Heart left ventricle (tissue), 16 donors: Measurements from ENCODE around the gene GOLGA1. TPM values are rescaled to one million over a fixed set of nuclear protein-coding genes. Genes with fewer than 3 reads are reported as not detected.

Source experiments
- ATAC-seq, 4 donors: fragments of 200-7000 bp; cut with Tn5 transposase; one replicate each; pipeline ENCODE4 v1.9.1; 2020 to 2022; ENCODE audit warnings: moderate library complexity in 4 of 4, mild to moderate bottlenecking in 3 of 4, moderate number of reproducible peaks in 1 of 4
- DNase-seq, 5 donors: peaks; one replicate each; pipeline ENCODE4 v3.0.0-alpha.2; 2020
- H3K27ac ChIP-seq, 12 donors: fragments of 200-600 bp; sonication (generic) in 4 of 12; one replicate each; pipeline versions ENCODE4 v1.5.0 to v1.8.0; 2016 to 2022; ENCODE audit warnings: mild to moderate bottlenecking in 2 of 12
- H3K27me3 ChIP-seq, 9 donors: fragments of 200-600 bp; sonication (generic) in 2 of 9; one replicate each; pipeline versions ENCODE4 v1.5.1 to v1.8.0; 2016 to 2022; ENCODE audit warnings: mild to moderate bottlenecking in 3 of 9
- H3K36me3 ChIP-seq, 9 donors: fragments of 200-600 bp; sonication (generic) in 2 of 9; one replicate each; pipeline versions ENCODE4 v1.5.0 to v1.8.0; 2018 to 2022; ENCODE audit warnings: mild to moderate bottlenecking in 2 of 9
- H3K4me1 ChIP-seq, 12 donors: fragments of 200-600 bp; sonication (generic) in 4 of 12; one replicate each; pipeline versions ENCODE4 v1.5.0 to v1.8.0; 2016 to 2022; ENCODE audit warnings: mild to moderate bottlenecking in 3 of 12
- H3K4me3 ChIP-seq, 12 donors: fragments of 200-600 bp; sonication (generic) in 4 of 12; one replicate each; pipeline versions ENCODE4 v1.5.0 to v1.8.0; 2017 to 2022; ENCODE audit warnings: mild to moderate bottlenecking in 9 of 12, moderate library complexity in 4 of 12
- H3K9me3 ChIP-seq, 12 donors: fragments of 200-600 bp; sonication (generic) in 4 of 12; one replicate each; pipeline versions ENCODE4 v1.5.0 to v1.8.0; 2016 to 2022; ENCODE audit warnings: mild to moderate bottlenecking in 1 of 12
- POLR2A ChIP-seq, 2 donors: fragments of 450-650 bp; IDR thresholded peaks; one replicate each; pipeline ENCODE4 v1.6.1; 2017; ENCODE audit warnings: antibody characterized with exemption in 2 of 2, mild to moderate bottlenecking in 2 of 2, moderate library complexity in 2 of 2
- WGBS, 4 donors: extraction: QIAGEN DNeasy Blood & Tissue Kit in 2 of 4; methylation state at CpG; one replicate each; pipeline versions ENCODE4 v1.1.5 to v1.1.7; 2013 to 2018; 5-methylcytosine and 5-hydroxymethylcytosine counted together
- intact Hi-C, 10 donors: fragments of 100-400 bp; cut with DNase I; formaldehyde crosslinking; loops; one replicate each; pipeline versions ENCODE4 v1.11.1 to v1.14.2; 2022
- polyA plus RNA-seq, 2 donors: library from polyadenylated mRNA; stranded (reverse); fragments of 200-250 nt; gene quantifications; one replicate each; pipeline ENCODE4 v1.2.3, GENCODE V29; 2013
- total RNA-seq, 9 donors: library from RNA; depleted of rRNA in 2 of 9; stranded (reverse); fragments of >200 nt in 2 of 9; fragmentation: NEBNext Ultra II Directional in 3 of 9; extraction: Animal tissue kit (Norgen Biotek cat#: 25700) in 3 of 9; gene quantifications; one replicate each; pipeline versions ENCODE4 v1.1.0 to v1.2.4, GENCODE V29; 2016 to 2023
- TF ChIP-seq, protein P1 (sequence below), 12 donors: fragments of 200-600 bp; sonication (generic) in 4 of 12; IDR thresholded peaks; one replicate each; pipeline versions ENCODE4 v1.5.0 to v1.8.0; 2018 to 2022; ENCODE audit warnings: antibody characterized with exemption in 12 of 12, mild to moderate bottlenecking in 5 of 12
- donor health status: ischemic (EF 13 %, LVEDD 7.1; RV severe dilation, severe dysfunction).
- donor health status: healthy with polysubstance abuse.
- donor health status: DM: no; HTN: yes; CAD: no.
- donor health status: DM: no; HTN: no; CAD: no.
- donor health status: ischemic (EF 25% LVEDD 6.9; RV normal size, moderate dysfunction).
- donor health status: ischemic (EF 25% LVEDD 5.7; RV mildly dilated, moderate dysfunction).
- donor health status: healthy.
- donor health status: DM: yes; HTN: yes; CAD: no.
- donor health status: ischemic (EF 35%, LVEDD 5.7; RV mildly dilated, moderate dysfunction).
- donor health status: nonischemic (EF 11% LVEDD 7.7; RV severe dilation, severe dysfunction).
- donor health status: DM: yes; HTN: yes; CAD: no.
- donor health status: PGD.
- donor health status: ischemic (EF 29% LVEDD 5.4; RV normal size, mild dysfunction).
- donor health status: nonischemic (EF 23%, LVEDD 6.1; RV moderate dilation, normal function).

GOLGA1 gene
- total and polyA plus RNA-seq, 11 donors, result 5.8 to 22.9 (median 15.4) TPM

DNA sequence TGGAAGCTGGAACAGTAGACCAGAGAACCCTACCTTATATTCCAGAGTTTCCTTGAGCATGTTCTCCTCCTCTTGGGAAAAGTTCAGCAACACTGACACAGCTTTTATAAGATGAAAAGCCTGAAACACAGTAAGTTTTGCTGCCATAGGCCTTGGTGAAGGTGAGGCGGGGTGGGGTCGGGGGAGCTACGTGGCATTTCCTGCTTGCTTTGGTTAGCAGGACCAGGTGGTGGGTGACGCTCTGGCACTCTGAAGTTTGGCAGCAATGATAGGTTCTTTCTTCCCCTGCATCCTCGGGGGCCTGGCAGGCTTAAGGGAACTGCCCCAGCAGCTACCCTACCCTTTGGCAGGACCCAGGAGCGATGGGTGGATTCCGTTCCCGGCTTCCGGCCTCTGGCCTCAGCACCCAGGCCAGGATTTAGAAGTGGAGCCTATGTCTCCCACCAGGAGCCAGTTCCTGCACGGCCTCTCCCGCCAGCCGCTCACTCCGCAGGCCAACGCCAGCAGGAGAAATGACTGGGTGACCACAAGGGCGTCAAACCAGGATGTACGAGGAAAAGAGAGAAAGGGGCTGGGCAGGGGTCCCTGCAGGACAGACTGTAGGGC lies 59.6 kb downstream of the GOLGA1 start:
- H3K36me3 ChIP-seq, result peaks cover 0 to 100% (median 92%) of the 10 kb centered on the region in 9 donors
- ATAC-seq (no peak), DNase-seq (peak in 1 of 5 donors; percentile 11)
- H3K4me1 ChIP-seq, result no peaks in the 10 kb centered on the region
- no peaks in the 10 kb centered on the region for H3K27me3 ChIP-seq
- no peak overlapping the region for H3K27ac ChIP-seq
- TF ChIP-seq POLR2A (IDR thresholded peaks at IDR 0.05), result no peak
- TF ChIP-seq, protein P1, sequence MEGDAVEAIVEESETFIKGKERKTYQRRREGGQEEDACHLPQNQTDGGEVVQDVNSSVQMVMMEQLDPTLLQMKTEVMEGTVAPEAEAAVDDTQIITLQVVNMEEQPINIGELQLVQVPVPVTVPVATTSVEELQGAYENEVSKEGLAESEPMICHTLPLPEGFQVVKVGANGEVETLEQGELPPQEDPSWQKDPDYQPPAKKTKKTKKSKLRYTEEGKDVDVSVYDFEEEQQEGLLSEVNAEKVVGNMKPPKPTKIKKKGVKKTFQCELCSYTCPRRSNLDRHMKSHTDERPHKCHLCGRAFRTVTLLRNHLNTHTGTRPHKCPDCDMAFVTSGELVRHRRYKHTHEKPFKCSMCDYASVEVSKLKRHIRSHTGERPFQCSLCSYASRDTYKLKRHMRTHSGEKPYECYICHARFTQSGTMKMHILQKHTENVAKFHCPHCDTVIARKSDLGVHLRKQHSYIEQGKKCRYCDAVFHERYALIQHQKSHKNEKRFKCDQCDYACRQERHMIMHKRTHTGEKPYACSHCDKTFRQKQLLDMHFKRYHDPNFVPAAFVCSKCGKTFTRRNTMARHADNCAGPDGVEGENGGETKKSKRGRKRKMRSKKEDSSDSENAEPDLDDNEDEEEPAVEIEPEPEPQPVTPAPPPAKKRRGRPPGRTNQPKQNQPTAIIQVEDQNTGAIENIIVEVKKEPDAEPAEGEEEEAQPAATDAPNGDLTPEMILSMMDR (IDR thresholded peaks at IDR 0.05), result no peak
- H3K4me3 ChIP-seq, result no peak overlapping the region
- intact Hi-C loops, result no loop called here
- 91 to 96% (median 93%) methylated on average over 16 of the region's 16 CpGs for WGBS, 4 donors
- no peaks in the 10 kb centered on the region for H3K9me3 ChIP-seq

DNA sequence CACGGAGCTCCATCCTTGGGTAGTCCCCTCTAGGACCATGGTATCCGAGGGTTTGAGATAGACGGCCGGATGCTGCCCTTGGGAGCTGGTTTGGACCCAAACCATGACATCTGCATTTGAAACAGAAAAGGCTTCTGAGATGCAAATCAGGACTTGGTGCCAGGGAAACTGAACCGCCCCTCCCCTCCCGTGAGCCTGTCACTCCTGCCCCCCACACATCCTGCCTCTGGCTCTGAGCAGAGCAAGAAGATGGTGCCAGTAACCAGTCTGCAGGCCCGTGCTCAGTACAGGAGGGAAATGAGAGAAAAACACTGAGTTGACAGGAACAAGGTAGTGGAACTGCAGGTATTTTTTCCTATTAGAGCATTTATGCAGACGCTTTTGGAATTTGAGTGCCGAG lies 60.4 kb downstream of the GOLGA1 start:
- Histone ChIP-seq H3K27ac (no peak overlapping the region), H3K4me1 (no peaks in the 10 kb centered on the region), H3K4me3 (no peak overlapping the region), H3K36me3 (peaks cover 0 to 100% (median 92%) of the 10 kb centered on the region in 9 donors), H3K27me3 (no peaks in the 10 kb centered on the region), H3K9me3 (no peaks in the 10 kb centered on the region)
- no peak for TF ChIP-seq POLR2A (IDR thresholded peaks at IDR 0.05)
- TF ChIP-seq, protein P1 (IDR thresholded peaks at IDR 0.05), result no peak
- peak in 1 of 5 donors; percentile 3 for DNase-seq
- intact Hi-C loops, result no loop called here
- WGBS, 4 donors, result 67 to 78% (median 72%) methylated on average over 9 of the region's 9 CpGs
- ATAC-seq, result no peak

DNA sequence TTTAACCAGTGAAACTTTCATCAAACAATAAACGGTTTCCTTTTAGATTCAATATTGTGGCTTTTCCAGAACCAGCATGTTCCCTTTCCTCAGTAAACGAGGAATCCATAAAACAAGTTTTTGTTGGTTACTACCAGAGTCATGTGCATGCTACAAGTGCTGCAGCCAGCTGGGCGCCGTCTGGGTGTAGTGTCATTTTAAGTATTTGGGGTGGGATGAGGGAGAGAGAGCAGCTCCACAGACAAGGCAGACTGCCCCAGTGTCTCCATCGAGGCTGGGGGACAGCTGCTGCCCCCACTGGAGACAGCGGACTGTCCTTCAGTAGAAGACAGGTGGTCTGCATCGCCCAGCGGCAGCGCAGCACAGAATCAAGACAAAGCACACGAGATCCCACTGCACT lies 61.7 kb downstream of the GOLGA1 start:
- no peak for ATAC-seq
- no peaks in the 10 kb centered on the region for H3K27me3 ChIP-seq
- intact Hi-C loops, result no loop called here
- TF ChIP-seq POLR2A (IDR thresholded peaks at IDR 0.05), result no peak
- TF ChIP-seq, protein P1 (IDR thresholded peaks at IDR 0.05), result no peak
- no peak overlapping the region for H3K27ac ChIP-seq
- whole genome bisulfite sequencing, 4 donors, result 73 to 79% (median 75%) methylated on average over 10 of the region's 10 CpGs
- peak in 1 of 5 donors; percentile 10 for DNase-seq
- H3K4me3 ChIP-seq, result no peak overlapping the region
- no peaks in the 10 kb centered on the region for H3K9me3 ChIP-seq
- H3K36me3 ChIP-seq, result peaks cover 0 to 99% (median 93%) of the 10 kb centered on the region in 9 donors
- H3K4me1 ChIP-seq, result peaks cover 0 to 7% (median 0%) of the 10 kb centered on the region in 12 donors

DNA sequence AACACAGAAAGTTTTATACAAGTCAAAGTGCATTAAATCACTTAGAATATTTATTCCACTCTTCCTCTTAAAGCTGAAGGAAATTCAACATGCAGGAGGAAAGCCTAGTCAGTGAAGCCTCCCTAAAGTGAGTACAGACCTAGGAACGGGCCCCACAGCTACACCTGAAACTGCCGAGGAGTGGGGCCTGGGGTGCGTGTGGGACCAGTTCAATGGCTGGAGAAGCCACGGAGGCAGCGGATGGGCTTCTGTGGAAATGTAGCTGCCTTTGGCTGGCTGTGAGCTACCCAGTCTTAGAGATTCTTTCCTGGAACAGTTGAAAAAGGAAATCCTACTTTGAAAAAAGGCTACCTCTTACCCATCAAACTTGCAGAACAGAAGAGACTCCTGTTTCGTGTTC lies 62.4 kb downstream of the GOLGA1 start:
- DNase-seq (no peak), ATAC-seq (no peak)
- Histone ChIP-seq H3K36me3 (peaks cover 0 to 99% (median 95%) of the 10 kb centered on the region in 9 donors), H3K9me3 (no peaks in the 10 kb centered on the region), H3K27ac (no peak overlapping the region), H3K27me3 (no peaks in the 10 kb centered on the region), H3K4me3 (no peak overlapping the region), H3K4me1 (peaks cover 0 to 13% (median 3%) of the 10 kb centered on the region in 12 donors)
- WGBS, 4 donors, result 85 to 88% (median 87%) methylated on average over 6 of the region's 6 CpGs
- TF ChIP-seq, protein P1 (IDR thresholded peaks at IDR 0.05), result no peak
- no peak for TF ChIP-seq POLR2A (IDR thresholded peaks at IDR 0.05)
- intact Hi-C loops, result no loop called here
